ENCODE results near the gene SMIM9.

SMIM9 gene

GRCh38 chrX:154799556-154800348 lies 34.7 kb downstream of the SMIM9 start (continued):
- TF ChIP-seq PRDM10 (tag by site-specific recombination; IDR thresholded peaks at IDR 0.05) (no peak), ZBTB8A (tag by site-specific recombination; IDR thresholded peaks at IDR 0.05) (peak; percentile 36; the same call in 1 of the 2 replicates), ELK4 (IDR thresholded peaks at IDR 0.05; ENCODE audit: borderline replicate concordance, low read depth, low read length) (no peak), HIC1 (tag by site-specific recombination; IDR thresholded peaks at IDR 0.05) (no peak), ZNF837 (tag by site-specific recombination; IDR thresholded peaks at IDR 0.05) (no peak), ZNF146 (tag by site-specific recombination; IDR thresholded peaks at IDR 0.05) (peak; percentile 61; the same call in 1 of the 2 replicates), TSHZ1 (tag by site-specific recombination; IDR thresholded peaks at IDR 0.05; ENCODE audit: borderline replicate concordance) (no peak), ZSCAN5A (tag by site-specific recombination; IDR thresholded peaks at IDR 0.05) (no peak), PRDM4 (tag by site-specific recombination; IDR thresholded peaks at IDR 0.05) (0 out of 2 replicates have a peak, but pooled peaks have one; percentile 48), ZNF776 (tag by site-specific recombination; IDR thresholded peaks at IDR 0.05; ENCODE audit: borderline replicate concordance) (no peak), ZNF175 (tag by site-specific recombination; IDR thresholded peaks at IDR 0.05) (no peak), ZNF510 (tag by site-specific recombination; IDR thresholded peaks at IDR 0.05; ENCODE audit: insufficient replicate concordance) (no peak), ZNF426 (tag by site-specific recombination; IDR thresholded peaks at IDR 0.05) (no peak), ZNF623 (tag by site-specific recombination; IDR thresholded peaks at IDR 0.05) (no peak), SETDB1 (IDR thresholded peaks at IDR 0.05; ENCODE audit: insufficient read length, low read length) (no peak), IKZF3 (tag by site-specific recombination; IDR thresholded peaks at IDR 0.05) (no peak), ZBTB10 (tag by site-specific recombination; IDR thresholded peaks at IDR 0.05) (no peak), ZNF26 (tag by site-specific recombination; IDR thresholded peaks at IDR 0.05) (no peak)

Measured in HEK293 (cell line).